ENCODE data around the gene LMF2. TPM values are rescaled to one million over a fixed set of nuclear protein-coding genes. Genes with fewer than 3 reads are reported as not detected.
A peak's percentile ranks its signal among the peaks of the same experiment; 100 is the strongest.

Gene LMF2
- polyA plus RNA-seq, 3 donors: 15.0 to 145 (median 16.6) TPM

DNA sequence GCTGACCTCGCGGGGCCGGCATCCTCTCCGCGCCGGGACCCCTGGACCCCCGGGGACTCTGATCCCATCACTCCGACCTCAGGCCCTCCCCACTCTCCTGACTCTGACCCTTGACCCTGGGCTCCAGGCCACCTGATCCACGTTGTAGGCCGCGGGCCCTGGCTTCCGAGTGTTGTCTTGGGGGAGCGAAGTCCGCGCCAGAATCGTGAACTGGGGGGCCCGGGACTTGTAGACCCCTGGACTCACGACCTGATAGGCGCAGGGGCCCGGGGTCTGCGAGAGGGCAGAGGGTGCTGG lies 23.0 kb upstream of the LMF2 start:
- Histone ChIP-seq H3K27ac (ENCODE audit: low read depth in 1 of 2, low read length in 2 of 2) (peak overlapping the region; percentile 100), H3K4me3 (replicated peaks in 1 of 3; ENCODE audit: low read depth in 2 of 3, low read length in 3 of 3) (peak overlapping the region; percentile 72 to 99 (median 92)), H3K27me3 (ENCODE audit: control insufficient read depth in 2 of 2, insufficient read depth in 2 of 2, low read length in 2 of 2) (no peaks in the 10 kb centered on the region), H3K79me2 (ENCODE audit: insufficient read depth, low read length) (peaks cover 76% of the 10 kb centered on the region), H3K4me2 (replicated peaks; ENCODE audit: extremely low read depth, low read length, poor library complexity, severe bottlenecking) (peak overlapping the region; percentile 95), H3K9ac (ENCODE audit: insufficient read depth, low read length, poor library complexity, severe bottlenecking) (peak overlapping the region; percentile 100), H2AFZ (ENCODE audit: insufficient read depth, low read depth, low read length, poor library complexity, severe bottlenecking) (no peak overlapping the region), H3K4me1 (ENCODE audit: control insufficient read depth in 1 of 2, insufficient read depth in 2 of 2, low read length in 2 of 2) (peaks cover 62 to 86% of the 10 kb centered on the region in 2 donors), H3K9me3 (replicated peaks in 1 of 2; ENCODE audit: control insufficient read depth in 1 of 2, insufficient read depth in 1 of 2, low read length in 2 of 2) (no peaks in the 10 kb centered on the region), H4K20me1 (ENCODE audit: insufficient read depth, low read length) (peaks cover 42% of the 10 kb centered on the region), H3K36me3 (replicated peaks in 1 of 2; ENCODE audit: control insufficient read depth in 1 of 2, insufficient read depth in 2 of 2, low read length in 2 of 2) (peaks cover 13 to 16% of the 10 kb centered on the region in 2 donors)
- peak overlapping the region; percentile 99 to 100 (median 99) for H3K27ac Mint-ChIP-seq
- under 1% methylated on average over 21 of the region's 21 CpGs for WGBS (ENCODE audit: insufficient coverage)
- H3K4me1 Mint-ChIP-seq: peaks cover 50% of the 10 kb centered on the region
- no peaks in the 10 kb centered on the region for H3K9me3 Mint-ChIP-seq
- intact Hi-C loops (cut with micrococcal nuclease): loop anchor here (1.0 to 10.0 kb wide), 4 partner anchors 12 to 596 kb away; partner anchors contain the start of gene TRABD (in 1 of the 2)
- peak overlapping the region; percentile 90 to 93 for H3K4me3 Mint-ChIP-seq
- DNase-seq: peak in 2 of 3 donors; percentile 47 to 53
- no peaks in the 10 kb centered on the region for H3K27me3 Mint-ChIP-seq (ENCODE audit: low read depth in 3 of 3)
- peaks cover 23 to 25% of the 10 kb centered on the region in 2 donors for H3K36me3 Mint-ChIP-seq
- TF ChIP-seq CTCF (IDR thresholded peaks at IDR 0.05): no peak

- TF ChIP-seq CTCF (IDR thresholded peaks at IDR 0.05): no peak
- Histone ChIP-seq H4K20me1 (ENCODE audit: insufficient read depth, low read length) (peaks cover 47% of the 10 kb centered on the region), H2AFZ (ENCODE audit: insufficient read depth, low read depth, low read length, poor library complexity, severe bottlenecking) (no peak within 1 kb of the TSS), H3K9me3 (replicated peaks in 1 of 2; ENCODE audit: control insufficient read depth in 1 of 2, insufficient read depth in 1 of 2, low read length in 2 of 2) (no peaks in the 10 kb centered on the region), H3K4me1 (ENCODE audit: control insufficient read depth in 1 of 2, insufficient read depth in 2 of 2, low read length in 2 of 2) (peaks cover 61 to 85% of the 10 kb centered on the region in 2 donors), H3K9ac (ENCODE audit: insufficient read depth, low read length, poor library complexity, severe bottlenecking) (peak within 1 kb of the TSS; percentile 100), H3K27ac (ENCODE audit: low read depth in 1 of 2, low read length in 2 of 2) (peak within 1 kb of the TSS; percentile 100), H3K79me2 (ENCODE audit: insufficient read depth, low read length) (peaks cover 77% of the 10 kb centered on the region), H3K4me3 (replicated peaks in 1 of 3; ENCODE audit: low read depth in 2 of 3, low read length in 3 of 3) (peak within 1 kb of the TSS; percentile 72 to 99 (median 92)), H3K27me3 (ENCODE audit: control insufficient read depth in 2 of 2, insufficient read depth in 2 of 2, low read length in 2 of 2) (no peaks in the 10 kb centered on the region), H3K36me3 (replicated peaks in 1 of 2; ENCODE audit: control insufficient read depth in 1 of 2, insufficient read depth in 2 of 2, low read length in 2 of 2) (peaks cover 13 to 16% of the 10 kb centered on the region in 2 donors), H3K4me2 (replicated peaks; ENCODE audit: extremely low read depth, low read length, poor library complexity, severe bottlenecking) (peak within 1 kb of the TSS; percentile 95)
- under 1% methylated on average over 92 of the region's 92 CpGs for WGBS (ENCODE audit: insufficient coverage)
- peaks cover 47% of the 10 kb centered on the region for H3K4me1 Mint-ChIP-seq
- H3K4me3 Mint-ChIP-seq: peak within 1 kb of the TSS; percentile 91 to 95
- H3K27me3 Mint-ChIP-seq (ENCODE audit: low read depth in 3 of 3): no peaks in the 10 kb centered on the region
- H3K9me3 Mint-ChIP-seq: no peaks in the 10 kb centered on the region
- DNase-seq: peak; percentile 78 to 91 (median 81)
- H3K27ac Mint-ChIP-seq: peak within 1 kb of the TSS; percentile 99 to 100 (median 99)
- H3K36me3 Mint-ChIP-seq: peaks cover 23 to 25% of the 10 kb centered on the region in 2 donors
- intact Hi-C loops (cut with micrococcal nuclease): loop anchor here (1.0 to 10.0 kb wide), 7 partner anchors 12 to 595 kb away; partner anchors contain the start of genes CHKB (in 2 of the 2), SYCE3 (in 1 of the 2) and TRABD (in 1 of the 2)
Observed at GRCh38 chr22:50529897-50530579, 22.5 kb upstream of the LMF2 start, which contains the start of gene TYMP. Gene TYMP (minus strand): TSS chr22:50530012. CDS start chr22:50529709, 303 bp downstream.
